Limb (tissue), 2 donors: ENCODE data around the gene KCNJ10.
"Not testable (repeated sequence)": the region's sequence is repeated elsewhere in the genome, so short reads cannot be mapped to it uniquely, and the experiment has no call there.

Experiments
- DNase-seq, 2 donors: peaks; one replicate each; pipeline ENCODE4 v3.0.0-alpha.2; 2016; ENCODE audit errors: extremely low spot score in 2 of 2

KCNJ10 gene

GRCh38 chr1:160062230-160062532 lies 7.8 kb downstream of the KCNJ10 start:
- DNase-seq: peak in 1 of 2 donors; percentile 62

DNA sequence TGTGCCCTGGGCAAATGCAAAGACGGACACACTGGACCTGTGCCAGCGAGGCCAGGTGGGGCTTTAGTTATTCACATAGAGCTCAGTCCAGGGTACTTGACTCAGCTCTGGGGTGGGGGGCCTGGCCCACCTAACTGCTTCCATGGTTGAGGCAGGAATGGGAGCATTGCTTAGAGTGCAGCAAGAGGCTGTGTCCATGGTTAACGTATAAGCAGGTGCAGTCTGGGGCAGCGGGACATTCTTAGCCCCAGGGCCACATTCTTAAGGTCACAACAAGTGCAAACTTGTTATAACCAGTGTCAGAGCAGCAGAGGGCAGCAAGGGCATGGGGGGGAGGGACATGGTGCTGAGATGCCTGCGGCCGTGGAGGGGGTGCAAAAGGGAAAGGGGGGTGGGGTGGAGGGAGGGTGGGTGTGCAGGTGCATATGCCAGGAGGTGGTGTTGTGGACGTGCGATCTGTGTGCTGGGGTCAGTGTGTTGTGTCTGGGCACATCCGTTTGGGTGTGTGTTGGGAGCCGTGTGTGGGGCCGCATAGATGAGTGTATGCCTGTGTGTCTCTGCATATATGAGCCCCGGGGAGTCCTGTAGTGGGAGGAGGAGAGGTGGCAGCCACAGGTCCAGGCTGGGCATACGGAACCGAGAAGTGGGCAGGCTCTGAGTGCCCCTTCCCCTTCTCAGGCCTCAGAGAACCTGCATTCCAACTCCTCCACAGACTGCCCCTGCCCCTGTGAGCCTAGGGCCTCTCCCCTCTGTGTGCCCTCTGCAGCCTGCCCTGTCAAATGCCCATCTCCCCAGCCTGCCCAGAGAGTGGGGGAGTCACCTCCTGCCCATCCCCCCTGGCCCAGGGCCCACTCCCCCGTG lies 8.4 kb downstream of the KCNJ10 start:
- no peak for DNase-seq

DNA sequence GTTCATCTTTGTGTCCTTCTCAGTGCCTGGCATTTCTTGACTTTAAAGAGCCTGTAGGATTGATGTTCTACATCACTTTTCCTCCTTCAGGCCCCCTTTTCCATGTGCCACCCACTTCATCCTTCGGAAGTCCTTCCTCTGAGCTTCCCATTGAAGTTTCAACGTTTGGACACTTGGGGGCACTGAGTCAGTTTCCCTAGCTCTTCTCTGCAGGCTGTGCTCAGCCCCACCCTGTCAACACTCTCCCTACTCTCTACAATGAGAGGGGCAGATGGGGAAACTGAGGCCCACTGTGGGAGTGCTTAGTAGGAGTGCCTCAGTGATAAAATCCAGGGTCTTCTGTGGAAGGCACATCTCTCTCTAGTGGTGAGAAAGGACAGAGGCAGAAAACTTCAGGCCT lies 11.9 kb downstream of the KCNJ10 start:
- DNase-seq: no peak

DNA sequence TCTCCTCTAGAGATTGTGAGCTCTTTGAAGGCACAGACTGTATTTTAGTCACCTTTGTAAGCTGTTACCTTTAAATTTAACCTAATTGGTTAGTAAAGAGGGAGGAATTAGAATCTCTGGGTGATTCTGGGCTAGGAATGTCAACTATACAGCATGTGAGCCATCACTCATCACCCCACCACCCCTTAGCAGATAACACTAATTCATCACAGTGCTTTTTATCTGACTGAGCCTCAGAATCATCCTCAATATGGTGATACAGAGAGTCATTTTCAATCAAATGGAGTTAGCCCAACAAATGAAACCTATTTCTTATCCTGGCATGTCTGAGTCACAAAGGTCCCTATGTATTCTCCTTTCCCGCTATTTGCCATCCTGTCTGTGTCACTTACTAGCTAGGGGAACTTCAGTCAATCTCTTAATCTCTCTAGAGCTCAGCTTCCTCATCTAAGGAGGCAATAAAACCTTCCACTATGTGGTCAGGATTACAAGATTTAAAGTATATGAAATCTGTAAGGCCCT lies 13.3 kb downstream of the KCNJ10 start:
- DNase-seq: no peak

DNA sequence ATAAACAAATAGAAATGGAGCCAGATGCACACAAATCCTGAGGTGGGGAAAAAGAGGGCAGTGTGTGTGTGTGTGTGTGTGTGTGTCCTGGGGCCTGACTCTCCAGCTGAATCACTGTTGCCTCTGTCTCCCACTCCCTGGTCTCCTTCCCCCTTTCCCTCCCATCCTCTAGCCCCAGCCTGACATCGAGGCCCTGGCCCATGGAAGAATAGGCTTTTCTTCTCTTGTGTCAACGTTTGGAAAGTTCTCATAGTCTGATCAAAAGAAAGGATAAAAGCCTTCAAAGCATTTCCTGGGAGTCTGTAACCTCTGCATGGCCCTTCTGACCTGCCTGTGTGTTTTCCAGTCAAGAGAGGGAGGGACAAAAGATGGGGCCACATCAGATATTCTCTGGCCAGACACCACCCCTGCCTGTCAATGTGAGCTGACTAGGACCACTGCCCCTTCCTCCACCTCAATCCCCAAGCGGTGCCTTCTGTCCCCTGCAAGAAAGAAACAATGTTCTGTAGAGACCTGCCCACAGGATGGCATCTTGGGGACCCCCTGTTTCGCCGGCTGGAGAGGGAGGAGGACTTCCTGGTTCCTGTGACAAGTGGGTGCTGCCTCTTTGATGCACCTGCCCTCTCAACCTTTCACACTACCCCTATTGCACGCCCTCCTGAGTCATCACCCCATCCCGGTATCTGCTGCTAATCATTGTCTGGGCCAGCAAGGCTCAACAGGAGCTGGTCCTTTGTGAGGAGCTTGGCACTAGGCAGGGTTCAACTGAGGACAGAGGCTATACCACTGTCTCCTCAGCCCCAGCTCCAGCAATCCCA lies 16.2 kb downstream of the KCNJ10 start:
- no peak for DNase-seq

- no peak for DNase-seq
Measured at GRCh38 chr1:160052936-160053335, 17.0 kb downstream of the KCNJ10 start.

- no peak for DNase-seq
Measured at GRCh38 chr1:160050619-160051018, 19.3 kb downstream of the KCNJ10 start.

DNA sequence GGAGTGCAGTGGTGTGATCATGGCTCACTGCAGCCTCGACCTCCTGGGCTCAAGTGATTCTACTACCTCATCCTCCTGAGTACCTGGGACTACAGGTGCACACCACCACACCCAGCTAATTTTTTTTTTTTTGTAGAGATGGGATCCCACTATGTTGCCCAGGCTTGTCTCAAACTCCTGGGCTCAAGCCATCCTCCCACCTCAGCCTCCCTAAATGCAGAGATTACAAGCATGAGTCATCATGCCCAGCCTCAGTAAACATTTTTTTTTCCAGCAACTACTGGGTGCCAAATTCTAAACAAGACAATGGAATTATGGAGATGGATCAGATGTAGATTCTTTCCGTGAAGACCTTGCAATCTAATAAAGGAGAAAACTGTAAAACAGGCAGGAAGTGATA lies 19.8 kb downstream of the KCNJ10 start:
- DNase-seq: not testable (repeated sequence)

- no peak for DNase-seq
Measured at GRCh38 chr1:160049101-160049500, 20.9 kb downstream of the KCNJ10 start.

DNA sequence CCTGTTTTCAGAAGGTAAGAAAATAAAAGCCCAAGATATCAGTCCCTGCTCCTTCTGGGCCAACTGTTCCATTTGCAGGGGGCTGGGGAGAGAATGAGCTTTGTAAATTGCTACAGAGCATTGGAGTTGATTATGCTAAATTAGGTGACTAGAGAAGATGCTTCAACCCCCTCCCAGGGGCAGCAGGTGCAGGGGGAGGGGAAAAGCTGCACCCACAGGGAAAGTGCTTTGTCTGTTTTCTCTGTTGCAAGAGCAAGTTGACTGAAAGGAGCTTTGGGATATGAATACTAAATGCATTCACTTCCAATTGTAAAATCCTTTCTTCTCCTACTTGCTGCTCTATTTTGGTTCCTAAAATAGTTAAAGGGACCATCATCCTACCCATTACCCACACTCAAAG lies 21.6 kb downstream of the KCNJ10 start:
- no peak for DNase-seq

DNA sequence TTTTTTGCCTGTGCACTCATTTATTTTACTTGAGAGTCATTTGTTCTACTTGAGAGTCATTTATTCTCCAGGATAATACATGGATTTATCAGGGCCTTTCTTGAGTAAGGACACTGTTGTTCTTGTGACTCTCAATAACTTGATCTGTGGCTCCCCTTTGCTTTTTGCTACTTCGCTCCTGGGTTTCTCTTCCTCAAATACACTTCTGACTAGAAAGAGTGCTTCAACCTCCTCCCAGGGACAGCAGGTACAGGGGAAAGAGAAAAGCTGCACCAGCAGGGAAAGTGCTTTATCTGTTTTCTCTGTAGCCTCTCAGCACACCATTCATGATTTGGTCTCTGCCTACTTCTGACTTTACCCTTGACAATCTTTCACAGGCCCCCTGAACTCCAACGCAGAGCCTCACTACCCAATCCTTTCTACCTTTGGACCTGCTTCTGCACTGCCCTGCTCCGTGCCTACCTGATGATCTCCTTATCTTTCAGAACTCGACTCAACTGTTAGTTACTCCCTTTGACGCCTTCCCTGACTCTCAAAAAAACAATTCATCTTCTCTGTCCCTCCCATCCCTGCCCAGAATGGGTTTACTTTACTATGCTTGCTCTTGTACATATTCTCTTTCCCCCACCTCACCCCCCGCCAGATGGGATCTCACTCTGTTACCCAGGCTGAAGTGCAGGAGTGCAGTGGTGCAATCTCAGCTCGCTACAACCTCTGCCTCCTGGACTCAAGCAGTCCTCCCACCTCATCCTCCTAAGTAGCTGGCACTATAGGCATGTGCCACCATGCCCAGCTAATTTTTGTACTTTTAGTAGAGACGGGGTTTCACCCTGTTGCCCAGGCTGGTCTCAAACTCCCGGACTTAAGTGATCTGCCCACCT lies 22.6 kb downstream of the KCNJ10 start:
- DNase-seq: no peak

DNA sequence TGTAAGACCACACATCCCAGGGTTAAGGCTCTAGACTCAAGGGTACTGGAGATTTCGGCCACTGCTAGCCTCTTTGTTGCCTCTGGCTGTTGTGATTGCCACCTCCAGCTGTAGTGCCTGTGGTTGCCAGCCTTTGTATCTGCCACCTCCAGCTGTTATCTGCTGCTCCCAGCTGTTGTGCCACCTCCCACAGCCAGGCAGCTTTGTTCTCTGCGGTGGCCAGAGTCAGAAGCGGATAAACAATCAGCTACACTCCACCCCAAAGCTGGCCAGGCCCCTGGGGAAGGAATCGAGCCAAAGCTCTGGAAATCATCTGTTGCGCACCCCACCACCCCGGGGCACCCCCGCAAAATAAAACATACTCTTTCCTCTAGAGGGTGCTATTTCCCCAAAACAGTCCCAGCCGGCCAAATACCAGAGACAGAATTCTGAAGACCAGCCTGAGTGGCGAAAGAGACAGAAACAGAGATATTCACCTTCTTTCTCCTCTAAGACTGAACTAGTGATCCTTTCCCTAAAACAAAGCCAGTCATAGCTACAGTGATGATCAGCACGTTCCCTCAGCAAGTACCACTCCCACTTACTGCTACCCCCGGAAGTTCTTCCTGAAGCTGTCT lies 23.4 kb downstream of the KCNJ10 start:
- peak; percentile 18 to 59 for DNase-seq

- DNase-seq: no peak
Measured at GRCh38 chr1:160045653-160046052, 24.3 kb downstream of the KCNJ10 start.

GRCh38 chr1:160043543-160043942 lies 26.4 kb downstream of the KCNJ10 start:
- no peak for DNase-seq

DNA sequence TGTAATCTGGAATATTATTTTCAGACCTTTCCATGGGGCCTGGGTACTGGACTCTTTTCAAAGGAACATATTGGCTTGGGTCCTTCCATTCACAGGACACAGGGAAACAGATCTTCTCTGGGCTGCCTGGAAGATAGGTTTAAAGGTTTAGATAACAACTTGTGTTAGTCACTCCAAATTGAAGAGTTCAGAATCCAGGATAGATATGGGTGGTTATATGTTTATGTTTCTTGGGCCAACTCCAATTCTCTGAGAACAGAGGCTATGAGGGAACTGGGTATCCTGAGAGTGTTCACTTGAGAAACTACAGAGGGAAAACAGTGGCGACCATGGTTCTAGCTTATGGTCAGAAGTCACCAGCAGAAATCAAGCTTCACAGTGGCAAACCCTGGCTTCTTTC lies 29.5 kb downstream of the KCNJ10 start:
- DNase-seq: no peak

GRCh38 chr1:160032165-160032820 lies 37.7 kb downstream of the KCNJ10 start:
- no peak for DNase-seq

GRCh38 chr1:160031365-160032164 lies 38.4 kb downstream of the KCNJ10 start, which contains the start of gene PIGM:
Gene PIGM (minus strand): TSS chr1:160031990. CDS start chr1:160031739, 251 bp downstream.
- peak; percentile 92 to 94 for DNase-seq

DNA sequence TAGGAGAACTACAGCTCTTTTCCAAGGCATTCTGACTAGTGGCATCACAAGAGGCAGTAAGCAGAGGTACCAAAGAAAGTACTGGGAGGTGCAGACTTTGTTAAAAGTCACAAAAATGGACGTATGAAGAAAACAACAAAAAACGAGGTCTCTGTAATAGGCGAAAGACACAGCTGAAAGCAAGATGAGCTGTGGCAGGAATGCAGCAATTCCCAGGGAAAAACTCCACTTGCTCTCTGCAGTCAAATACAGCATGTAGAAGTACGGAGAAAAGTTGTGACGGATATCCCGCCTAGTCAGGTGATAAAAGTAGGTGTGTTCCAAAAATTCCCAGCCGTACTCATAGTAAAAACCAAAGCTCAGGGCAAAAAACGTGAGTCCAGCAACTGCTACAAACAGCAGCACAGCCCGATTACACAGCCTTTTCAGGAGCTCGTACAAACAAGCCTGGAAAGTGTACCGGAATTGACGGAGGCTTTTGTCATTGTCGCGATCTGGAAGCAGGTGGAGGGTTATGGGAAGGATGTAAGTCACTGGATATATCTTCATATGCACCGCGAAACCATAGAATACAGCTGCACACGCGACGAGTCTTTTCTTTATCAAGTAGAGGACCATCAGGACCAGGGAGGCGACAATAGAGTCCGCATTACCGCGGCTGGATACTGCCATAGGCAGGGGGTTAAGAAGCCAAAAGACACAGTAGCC lies 39.1 kb downstream of the KCNJ10 start:
- DNase-seq: peak in 1 of 2 donors; percentile 3

GRCh38 chr1:160028426-160028825 lies 41.5 kb downstream of the KCNJ10 start:
- no peak for DNase-seq
